C1 segment of cervical spinal cord (tissue), 14 donors: ENCODE results near the gene ZNF497.
"Not testable (repeated sequence)": the region's sequence is repeated elsewhere in the genome, so short reads cannot be mapped to it uniquely, and the experiment has no call there.

Source experiments
- DNase-seq, 14 donors: peaks; one replicate each; lab custom pipeline; 2025; lab: John Stamatoyannopoulos, UW

Gene ZNF497

DNA sequence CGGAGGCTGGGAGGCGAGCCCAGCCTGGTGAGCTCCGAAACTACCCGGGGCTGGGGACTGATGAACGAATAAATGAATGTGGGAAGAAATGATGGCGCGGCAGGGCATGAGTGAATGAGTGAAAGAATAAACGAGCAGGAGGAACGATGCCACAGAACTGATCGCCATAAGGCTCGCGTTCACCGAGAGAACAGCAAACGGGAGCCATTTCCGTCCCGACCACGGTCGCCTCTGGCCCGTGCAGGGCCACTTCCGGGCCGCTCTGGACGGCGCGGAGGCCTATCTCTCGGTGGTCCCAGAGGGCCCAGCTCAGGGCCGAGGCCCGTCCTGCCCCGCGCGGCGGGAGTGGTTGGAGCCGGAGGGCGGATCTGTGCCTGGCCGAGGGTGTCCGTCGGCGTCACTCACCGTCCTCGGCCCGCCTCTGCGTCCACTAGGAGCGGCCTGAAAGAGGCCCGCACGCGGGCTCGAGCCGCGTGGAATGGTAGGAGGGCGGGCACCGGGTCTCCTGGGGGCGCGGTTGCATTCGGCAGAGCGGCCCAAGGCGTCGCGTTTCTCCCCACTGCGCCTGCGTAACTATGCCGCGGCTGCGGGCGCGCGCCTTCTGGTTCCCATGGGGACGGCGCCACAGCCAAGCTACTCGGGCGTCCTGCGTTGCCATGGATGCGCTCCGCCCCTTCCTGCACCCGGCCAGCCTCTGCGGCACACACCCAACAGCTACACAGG is at the start of gene ZNF497:
TSS of gene ZNF497 (minus strand) at position 480 of the 723 bp plus-strand sequence. CDS start 5,116 bp downstream, outside the sequence.
- peak; percentile 44 to 98 (median 93) for DNase-seq

DNA sequence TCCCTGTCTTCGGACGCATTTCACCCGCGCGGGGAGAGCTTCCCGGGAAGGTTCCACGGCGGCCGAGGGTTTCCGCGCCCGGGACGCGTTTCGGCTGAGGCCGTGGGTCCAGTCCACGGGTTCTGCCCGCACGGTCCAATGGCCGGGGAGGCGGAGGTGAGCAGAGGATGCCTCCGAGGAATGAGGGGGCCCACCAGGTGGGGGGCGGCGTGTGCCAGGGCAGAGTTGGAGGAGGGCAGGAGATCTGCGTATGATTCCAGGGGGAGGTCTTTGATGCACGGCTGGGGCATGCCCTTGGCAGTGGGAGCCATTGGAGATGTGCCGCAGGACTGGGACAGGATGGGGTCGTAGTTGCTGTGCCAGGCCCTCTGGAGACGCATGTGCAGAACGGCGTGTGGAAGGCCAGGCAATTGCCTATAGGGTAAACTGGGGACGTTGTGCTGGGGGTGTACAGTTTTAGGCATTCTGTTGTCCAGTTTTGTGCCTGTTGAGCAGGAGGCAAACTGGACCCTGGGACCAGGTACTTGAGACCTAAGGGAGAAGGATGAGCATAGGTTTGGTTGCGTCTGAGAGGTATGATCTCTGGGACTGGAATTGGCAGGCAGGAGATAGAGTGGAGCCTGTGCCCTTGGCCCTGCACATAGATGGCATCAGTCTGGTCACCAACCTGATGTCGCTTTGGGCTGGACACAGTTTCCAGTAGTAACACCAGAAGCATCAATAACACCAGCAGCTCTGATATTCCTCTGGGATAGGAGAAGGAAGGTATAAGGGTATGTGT is 46.6 kb upstream of the ZNF497 start:
- DNase-seq, result peak in 3 of 14 donors; percentile 7 to 40 (median 34)

DNA sequence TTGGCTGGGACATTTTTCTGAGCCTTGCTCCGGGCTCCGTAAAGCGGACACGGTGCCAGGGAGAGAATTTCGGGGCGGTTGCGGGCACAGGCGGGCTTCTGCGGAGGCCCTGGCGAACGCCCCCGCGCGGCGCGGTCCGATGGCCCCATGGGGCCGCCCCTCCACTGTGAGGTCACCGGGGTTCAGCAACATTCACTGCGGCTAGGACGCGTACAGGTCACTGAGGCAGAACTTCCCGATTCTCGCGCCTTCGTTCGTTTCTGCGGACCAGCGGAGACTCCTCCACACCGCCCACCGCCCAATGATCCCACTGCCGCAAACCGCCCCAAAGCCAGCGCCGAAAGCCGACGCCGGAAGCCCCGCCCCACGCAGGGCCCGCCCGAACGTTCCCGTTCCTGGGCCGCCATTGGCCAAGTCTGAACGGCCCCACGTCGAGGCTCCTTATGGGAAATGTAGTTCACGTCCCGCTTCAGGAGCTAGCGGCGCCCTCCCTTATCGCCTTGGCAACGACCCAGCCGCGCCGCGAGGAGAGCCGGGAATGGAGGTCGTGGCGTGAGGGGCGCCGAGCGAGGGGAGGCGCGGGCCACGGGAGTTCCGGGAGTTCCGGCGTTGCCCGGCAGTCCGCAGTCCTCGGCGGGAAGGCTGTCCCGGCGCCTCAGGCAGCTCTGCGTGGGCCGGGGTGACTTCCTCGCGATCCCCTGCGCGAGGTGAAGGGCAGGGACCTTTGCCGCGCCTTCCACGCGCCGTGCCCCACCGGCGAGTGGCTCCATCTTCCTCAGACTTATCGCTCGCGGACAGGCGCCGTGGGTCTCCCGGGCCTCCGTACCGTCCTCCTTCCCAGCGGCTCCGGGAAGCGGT is 45.8 kb upstream of the ZNF497 start, which contains the start of gene ZNF584:
TSS of gene ZNF584 (plus strand) at position 498 of the 858 bp plus-strand sequence. CDS start 499 bp downstream, outside the sequence.
- peak; percentile 62 to 95 (median 91) for DNase-seq

- DNase-seq, result peak in 2 of 14 donors; percentile 29 to 58
Observed at GRCh38 chr19:58407658-58408151, 45.2 kb upstream of the ZNF497 start.

- DNase-seq, result no peak
Observed at GRCh38 chr19:58406818-58407657, 44.5 kb upstream of the ZNF497 start.

GRCh38 chr19:58403920-58404478 is 41.4 kb upstream of the ZNF497 start:
- not testable (repeated sequence) for DNase-seq

DNA sequence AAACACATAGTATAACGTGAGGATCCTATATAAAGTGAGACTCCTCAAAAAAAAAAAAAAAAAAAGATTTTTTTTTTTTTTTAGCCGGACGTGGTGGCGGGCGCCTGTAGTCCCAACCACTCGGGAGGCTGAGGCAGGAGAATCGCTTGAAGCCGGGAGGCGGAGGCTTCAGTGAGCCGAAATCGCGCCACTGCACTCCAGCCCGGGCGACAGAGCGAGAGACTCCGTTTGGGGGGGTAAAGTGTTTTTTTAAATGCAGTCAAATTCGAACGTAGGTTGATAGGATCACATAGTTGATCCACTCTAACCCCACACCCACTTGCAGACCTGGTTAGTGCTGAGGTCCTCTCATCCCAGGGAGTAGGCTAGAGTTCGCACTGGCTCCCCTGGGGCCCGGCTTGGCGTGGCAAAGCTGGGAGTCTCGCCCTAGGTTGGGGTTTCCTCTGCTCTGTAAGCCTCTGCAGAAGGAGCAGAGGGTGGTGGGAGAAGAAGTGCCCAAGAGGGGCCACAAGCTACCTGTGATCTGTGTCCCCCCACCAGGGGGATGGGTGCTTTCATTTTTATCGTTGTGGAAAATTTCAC is 39.4 kb upstream of the ZNF497 start:
- no peak for DNase-seq

- peak; percentile 81 to 99 (median 96) for DNase-seq
Observed at GRCh38 chr19:58400916-58401839, 38.6 kb upstream of the ZNF497 start.

GRCh38 chr19:58400316-58400915 is 37.9 kb upstream of the ZNF497 start:
- peak in 11 of 14 donors; percentile 20 to 86 (median 48) for DNase-seq

DNA sequence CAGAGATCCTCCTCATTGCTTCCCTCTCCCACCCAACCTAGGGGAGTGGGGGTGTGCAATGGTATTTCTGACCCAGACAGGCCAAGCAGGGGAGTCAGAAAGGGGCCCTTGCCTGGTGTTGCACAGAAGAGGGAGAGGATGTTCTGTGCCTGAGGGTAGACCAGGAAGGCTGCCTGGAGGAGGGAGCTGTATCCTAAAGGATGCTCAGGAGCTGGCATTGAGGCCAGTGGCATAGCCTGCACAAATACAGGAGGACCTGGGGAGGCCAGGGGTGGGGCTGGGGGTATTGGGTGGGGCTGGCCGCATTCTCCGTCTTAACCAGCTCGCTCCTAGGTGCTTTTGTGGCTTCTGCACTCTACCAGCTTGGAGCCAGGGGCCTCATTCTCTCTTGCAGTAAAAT is 37.4 kb upstream of the ZNF497 start:
- no peak for DNase-seq

- no peak for DNase-seq
Observed at GRCh38 chr19:58398545-58398944, 36.0 kb upstream of the ZNF497 start.

DNA sequence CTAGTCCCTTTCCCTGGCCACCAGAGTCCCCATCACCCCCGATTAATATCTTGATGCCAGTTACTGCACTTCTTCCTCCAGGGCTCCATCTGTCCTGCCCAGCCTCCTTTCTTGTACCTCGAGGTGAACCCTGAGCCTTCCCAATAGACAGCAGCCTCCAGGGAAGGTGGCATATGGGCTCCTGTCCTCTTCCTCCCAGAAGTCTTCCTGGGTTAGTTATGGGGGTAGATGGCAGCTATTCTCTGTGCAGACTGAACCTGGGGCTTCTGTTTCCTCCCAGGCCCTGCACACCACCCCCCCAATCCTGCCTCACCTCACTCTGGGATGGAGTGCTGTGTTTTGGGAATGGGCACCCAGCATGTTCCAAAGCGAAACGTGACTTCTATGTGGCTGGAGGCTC is 35.5 kb upstream of the ZNF497 start:
- no peak for DNase-seq

GRCh38 chr19:58397533-58398037 is 35.0 kb upstream of the ZNF497 start:
- no peak for DNase-seq

DNA sequence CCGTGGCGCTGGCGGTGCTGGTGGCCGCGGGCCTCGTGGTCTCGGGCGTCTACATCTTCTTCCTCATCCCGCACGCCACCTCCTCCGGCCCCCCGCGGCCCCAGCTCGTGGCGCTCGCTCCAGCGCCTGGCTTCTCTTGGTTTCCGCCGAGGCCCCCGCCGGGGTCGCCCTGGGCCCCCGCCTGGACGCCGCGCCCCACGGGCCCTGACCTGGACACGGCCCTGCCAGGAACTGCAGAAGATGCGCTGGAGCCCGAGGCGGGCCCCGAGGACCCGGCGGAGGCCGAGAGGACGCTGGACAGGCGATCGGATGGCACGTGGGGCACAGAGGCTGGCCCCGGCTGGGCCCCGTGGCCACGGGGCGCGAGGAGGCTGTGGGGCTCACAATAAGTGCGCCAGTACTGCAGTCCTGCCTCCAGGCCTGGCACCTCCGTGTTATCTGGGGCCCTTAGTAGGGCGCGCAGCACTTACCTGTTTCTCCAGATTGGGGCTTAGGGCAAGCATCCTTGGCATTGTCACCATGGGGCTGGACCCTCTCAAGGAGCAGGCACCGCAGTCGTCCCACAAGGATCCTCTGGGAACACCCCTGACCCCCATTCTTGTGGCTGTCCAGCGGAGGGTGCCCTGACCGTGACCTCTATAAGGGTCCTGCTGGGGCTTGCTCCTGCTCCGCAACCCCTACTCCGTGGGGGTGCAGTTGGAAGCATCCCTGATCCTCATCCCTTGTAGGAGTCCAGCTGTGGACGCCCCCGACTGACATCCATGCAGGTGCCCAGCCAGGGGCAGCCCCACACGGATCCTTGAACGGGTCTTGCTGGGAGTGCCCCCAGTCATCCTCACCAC is 34.4 kb upstream of the ZNF497 start:
- DNase-seq, result no peak

GRCh38 chr19:58395979-58396627 is 33.6 kb upstream of the ZNF497 start:
- DNase-seq, result no peak

- no peak for DNase-seq
Observed at GRCh38 chr19:58395220-58395978, 32.8 kb upstream of the ZNF497 start, which contains the start of gene RNF225. TSS of gene RNF225 (plus strand) at chr19:58395656. CDS start at chr19:58396090, 434 bp downstream.
